GM12878 (cell line): Measurements from ENCODE around the gene TOP1. TPM values are rescaled to one million over a fixed set of nuclear protein-coding genes. Genes with fewer than 3 reads are reported as not detected.

Experiments
- ATAC-seq: fragments of 200-7000 bp; cut with Tn5 transposase; 3 replicates; pipeline ENCODE4 v1.9.1; 2020; ENCODE audit warnings: mild to moderate bottlenecking, moderate library complexity
- BruUV-seq: library from RNA; stranded (reverse); fragments of 400-500 nt; replicated peaks from 2 replicates; lab custom pipeline; 2021; lab: Mats Ljungman, UMichigan
- CTCF ChIA-PET: fragments of 300-600 bp; sonication (Branson Sonifier 250); formaldehyde crosslinking; extraction: SDS; loops from one replicate; lab custom pipeline; 2021; ENCODE audit warnings: inconsistent platforms; lab: Yijun Ruan, JAX
- POLR2A ChIA-PET: fragments of 350-600 bp; formaldehyde crosslinking; extraction: SDS; loops from one replicate; lab custom pipeline; 2021; ENCODE audit warnings: inconsistent platforms; lab: Charles Lee
- RAD21 ChIA-PET: fragments of 300-600 bp; sonication (Branson Sonifier 250); formaldehyde crosslinking; loops from one replicate; lab custom pipeline; 2023; ENCODE audit warnings: antibody characterized with exemption; ENCODE audit not compliant: unreplicated experiment; lab: Charles Lee
- SMC1A ChIA-PET: fragments of 300-600 bp; sonication (Branson Sonifier 250); formaldehyde crosslinking; loops from one replicate; lab custom pipeline; 2023; ENCODE audit not compliant: unreplicated experiment, uncharacterized antibody; lab: Charles Lee
- DNase-seq: peaks from one replicate; pipeline ENCODE4 v3.0.0-alpha.2; 2011; ENCODE audit warnings: low read depth, low spot score
- FAIRE-seq: peaks from 3 replicates; lab custom pipeline; 2011; peaks lifted over from hg19 to GRCh38; lab: Jason Lieb, UNC
- H2AFZ ChIP-seq: 2 replicates; pipeline ENCODE4 v1.6.0; 2011; ENCODE audit warnings: low read depth, low read length, control low read depth; ENCODE audit not compliant: control insufficient read depth
- H3K27ac ChIP-seq: 2 replicates; pipeline ENCODE4 v1.5.1; 2011; ENCODE audit warnings: control low read depth; ENCODE audit not compliant: control insufficient read depth, insufficient read depth
- H3K27me3 ChIP-seq, 2 experiments: replicated peaks in 1 of 2; 2 replicates each; pipeline versions ENCODE4 v1.6.0 to v1.6.1; 2011; ENCODE audit warnings: low read length in 1 of 2; ENCODE audit not compliant: control insufficient read depth in 2 of 2, insufficient read depth in 2 of 2
- H3K36me3 ChIP-seq, 2 experiments: 2 replicates each; pipeline ENCODE4 v1.5.1; 2011; ENCODE audit warnings: low read length in 1 of 2; ENCODE audit not compliant: control insufficient read depth in 2 of 2, insufficient read depth in 2 of 2
- H3K4me1 ChIP-seq: 2 replicates; pipeline ENCODE4 v1.6.1; 2011; ENCODE audit warnings: mild to moderate bottlenecking, low read length, moderate library complexity, mixed read lengths; ENCODE audit not compliant: control insufficient read depth, insufficient read depth
- H3K4me2 ChIP-seq: 2 replicates; pipeline ENCODE4 v1.6.0; 2011; ENCODE audit warnings: control low read depth; ENCODE audit not compliant: control insufficient read depth, insufficient read depth
- H3K4me3 ChIP-seq: fragments of 200-600 bp; sonication (generic); 2 replicates; pipeline ENCODE4 v1.5.1; 2016
- H3K79me2 ChIP-seq: 2 replicates; pipeline ENCODE4 v1.6.0; 2011; ENCODE audit warnings: low read length; ENCODE audit not compliant: control insufficient read depth, insufficient read depth
- H3K9ac ChIP-seq: 2 replicates; pipeline ENCODE4 v1.8.0; 2011; ENCODE audit warnings: low read length, control low read depth, mixed read lengths; ENCODE audit not compliant: control insufficient read depth, insufficient read depth
- H3K9me3 ChIP-seq: replicated peaks from 3 replicates; pipeline ENCODE4 v1.5.1; 2011; ENCODE audit warnings: mild to moderate bottlenecking, low read length; ENCODE audit not compliant: control insufficient read depth, insufficient read depth
- H4K20me1 ChIP-seq: 2 replicates; pipeline ENCODE4 v1.6.0; 2011; ENCODE audit not compliant: control insufficient read depth, insufficient read depth
- CHD4 ChIP-seq: fragments of 200-600 bp; sonication (generic); IDR thresholded peaks from 2 replicates; pipeline ENCODE4 v1.6.1; 2016; ENCODE audit warnings: mild to moderate bottlenecking
- IKZF2 ChIP-seq, 2 experiments: fragments of 450-650 bp; IDR thresholded peaks; 2 replicates each; pipeline ENCODE4 v1.6.1; 2017; ENCODE audit warnings: mild to moderate bottlenecking in 2 of 2, moderate library complexity in 2 of 2
- PML ChIP-seq: IDR thresholded peaks from 2 replicates; pipeline ENCODE4 v1.6.1; 2012; ENCODE audit warnings: low read length, inconsistent platforms
- POLR2A ChIP-seq: IDR thresholded peaks from 2 replicates; pipeline ENCODE4 v1.6.1; 2011; ENCODE audit warnings: low read depth, mild to moderate bottlenecking, low read length
- SREBF2 ChIP-seq: IDR thresholded peaks from 2 replicates; pipeline ENCODE4 v1.6.1; 2012; ENCODE audit warnings: mild to moderate bottlenecking, low read length
- WGBS: methylation state at CpG from one replicate; pipeline ENCODE4 v1.1.6; 2016; ENCODE audit warnings: low lambda C conversion rate; ENCODE audit not compliant: insufficient replicate concordance, insufficient coverage; ENCODE audit errors: missing lambda C conversion rate; 5-methylcytosine and 5-hydroxymethylcytosine counted together
- in situ Hi-C: fragments of 300-500 bp; cut with MboI; formaldehyde crosslinking; loops from 9 replicates; pipeline ENCODE4 v1.14.3; 2018; ENCODE audit warnings: mixed read lengths
- intact Hi-C: fragments of 100-400 bp; cut with micrococcal nuclease; formaldehyde crosslinking; loops from one replicate; pipeline ENCODE4 v1.14.2; 2022; ENCODE audit not compliant: unreplicated experiment
- polyA plus RNA-seq, 11 experiments: library from polyadenylated mRNA; depleted of rRNA in 4 of 11; unstranded in 6 of 11; stranded (reverse) in 5 of 11; fragments of >200 nt; fragmentation: Nextera tagmentation in 4 of 11; fragmentation: Illumina TruSeq in 1 of 11; extraction: Ambion mirVana in 4 of 11; extraction: Trizol in 1 of 11; gene quantifications; 1 replicate in 1 of 11; 2 replicates in 10 of 11; pipeline versions ENCODE4 v1.2.1 to v1.2.3, GENCODE V29; 2011 to 2016; ENCODE audit warnings: inconsistent platforms in 2 of 11, missing spikeins in 2 of 11, low read depth in 1 of 11
- total RNA-seq, 4 experiments: library from RNA; depleted of rRNA in 3 of 4; stranded (reverse); fragments of >200 nt in 3 of 4; fragmentation: Illumina TruSeq in 1 of 4; extraction: Trizol in 1 of 4; gene quantifications; 2 replicates each; pipeline versions ENCODE4 v1.2.1 to v1.2.3, GENCODE V29; 2013 to 2021
- TF ChIP-seq, protein P1 (sequence below): fragments of 450-650 bp; IDR thresholded peaks from 2 replicates; pipeline ENCODE4 v1.6.1; 2016; ENCODE audit warnings: mild to moderate bottlenecking

Gene TOP1
- total and polyA plus RNA-seq, 10 of the 15 experiments (the other 5 are each of a cell fraction or from before 2014, with no cell fraction given): 21.5 to 128 (median 47.3) TPM

DNA sequence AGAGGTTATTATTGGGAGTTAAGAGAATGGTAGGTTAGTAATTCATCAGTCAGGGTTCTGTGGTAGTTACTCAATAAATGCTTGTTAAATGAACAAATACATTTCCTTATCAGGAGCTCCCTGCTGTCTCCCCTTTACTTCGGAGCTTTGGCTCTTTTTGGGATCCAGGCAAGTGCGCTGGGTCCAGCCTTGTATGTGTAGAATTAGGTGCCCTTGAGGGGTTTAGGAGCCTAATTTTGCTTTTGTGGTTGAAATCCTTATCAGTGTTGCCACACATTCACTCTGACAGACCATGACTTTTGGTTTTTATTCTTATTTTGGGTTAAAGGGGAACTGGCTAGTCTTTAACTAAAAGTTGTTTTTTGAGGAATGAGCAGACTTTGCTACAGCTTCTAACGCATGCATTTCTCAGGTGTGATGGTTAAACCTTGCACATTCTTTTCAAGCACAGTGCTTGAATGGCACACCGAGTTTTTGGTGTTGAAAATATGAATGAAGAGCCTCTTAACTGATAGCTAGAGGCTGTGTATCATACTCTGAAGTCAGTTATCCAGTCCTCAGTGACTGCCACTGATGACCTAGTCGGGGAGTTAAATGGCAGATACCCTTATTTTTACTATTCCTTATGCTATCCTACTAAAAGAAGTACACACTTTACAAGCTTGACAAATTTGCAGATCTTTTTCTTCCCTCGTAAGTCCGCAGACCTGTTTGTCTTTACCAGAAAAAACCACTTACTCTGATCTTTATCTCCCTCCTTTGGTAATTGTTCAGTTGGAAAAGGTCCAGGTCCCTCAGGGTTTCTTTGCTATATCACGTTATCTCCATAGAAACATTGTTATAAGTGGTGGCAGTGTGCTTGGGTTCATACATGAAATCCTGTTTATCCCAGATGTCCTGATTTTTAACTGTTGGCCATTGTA, 58.0 kb downstream of the TOP1 start:
- ChIA-PET SMC1A (interaction anchor here (0.6 to 2.4 kb wide), 10 partner anchors 16 to 118 kb away, joined by 3 to 17 read pairs (median 3); no protein-coding TSS in a partner anchor), CTCF (interaction anchor here (0.6 to 3.3 kb wide), 9 partner anchors 9 to 284 kb away, joined by 3 to 19 read pairs (median 4); no protein-coding TSS in a partner anchor), POLR2A (interaction anchor here (0.9 to 1.1 kb wide), 2 partner anchors 12 to 94 kb away, joined by 3 read pairs; no protein-coding TSS in a partner anchor), RAD21 (interaction anchor here (0.9 to 1.7 kb wide), 3 partner anchors 8 to 104 kb away, joined by 3 to 6 read pairs (median 5); no protein-coding TSS in a partner anchor)
- peaks cover 8 to 31% of the 10 kb centered on the region in 2 experiments for H3K36me3 ChIP-seq
- in situ Hi-C loops (loop anchor here (25.0 kb wide), 1 partner anchor 349 kb away; no protein-coding TSS in a partner anchor), intact Hi-C loops (no loop called here)
- no peaks in the 10 kb centered on the region for H3K9me3 ChIP-seq
- no peak overlapping the region for H2AFZ ChIP-seq
- no peak overlapping the region for H3K4me2 ChIP-seq
- no TSS peak for BruUV-seq
- FAIRE-seq (no peak), ATAC-seq (no peak), DNase-seq (no peak)
- WGBS: 84% methylated on average over 8 of the region's 8 CpGs
- no peaks in the 10 kb centered on the region for H4K20me1 ChIP-seq
- TF ChIP-seq POLR2A (no peak), IKZF2 (IDR thresholded peaks at IDR 0.05) (no peak), SREBF2 (no peak), PML (no peak), CHD4 (no peak)
- TF ChIP-seq, protein P1, sequence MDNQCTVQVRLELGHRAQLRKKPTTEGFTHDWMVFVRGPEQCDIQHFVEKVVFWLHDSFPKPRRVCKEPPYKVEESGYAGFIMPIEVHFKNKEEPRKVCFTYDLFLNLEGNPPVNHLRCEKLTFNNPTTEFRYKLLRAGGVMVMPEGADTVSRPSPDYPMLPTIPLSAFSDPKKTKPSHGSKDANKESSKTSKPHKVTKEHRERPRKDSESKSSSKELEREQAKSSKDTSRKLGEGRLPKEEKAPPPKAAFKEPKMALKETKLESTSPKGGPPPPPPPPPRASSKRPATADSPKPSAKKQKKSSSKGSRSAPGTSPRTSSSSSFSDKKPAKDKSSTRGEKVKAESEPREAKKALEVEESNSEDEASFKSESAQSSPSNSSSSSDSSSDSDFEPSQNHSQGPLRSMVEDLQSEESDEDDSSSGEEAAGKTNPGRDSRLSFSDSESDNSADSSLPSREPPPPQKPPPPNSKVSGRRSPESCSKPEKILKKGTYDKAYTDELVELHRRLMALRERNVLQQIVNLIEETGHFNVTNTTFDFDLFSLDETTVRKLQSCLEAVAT: no peak
- H3K4me3 ChIP-seq: no peak overlapping the region
- H3K27me3 ChIP-seq: no peaks in the 10 kb centered on the region
- H3K4me1 ChIP-seq: no peaks in the 10 kb centered on the region
- no peaks in the 10 kb centered on the region for H3K79me2 ChIP-seq
- H3K9ac ChIP-seq: no peak overlapping the region
- H3K27ac ChIP-seq: no peak overlapping the region
